PC-9 (cell line): ENCODE measurements around the gene FTO. TPM values are rescaled to one million over a fixed set of nuclear protein-coding genes. Genes with fewer than 3 reads are reported as not detected.

ENCODE experiments used
- BruUV-seq: library from RNA; stranded (reverse); fragments of 400-500 nt; replicated peaks from 2 replicates; lab custom pipeline; 2021; lab: Mats Ljungman, UMichigan
- CTCF ChIA-PET: fragments of 300-600 bp; sonication (Branson Sonifier 250); formaldehyde crosslinking; loops from one replicate; lab custom pipeline; 2022; ENCODE audit warnings: antibody characterized with exemption; lab: Charles Lee
- POLR2A ChIA-PET: fragments of 300-600 bp; sonication (Branson Sonifier 250); formaldehyde crosslinking; loops from one replicate; lab custom pipeline; 2022; ENCODE audit warnings: antibody characterized with exemption; ENCODE audit not compliant: unreplicated experiment; lab: Charles Lee
- DNase-seq, 2 experiments: peaks; one replicate each; pipeline versions ENCODE4 v3.0.0 to v3.0.0-alpha.2; 2015 to 2022; ENCODE audit warnings: mixed read lengths in 1 of 2
- H2AFZ ChIP-seq: fragments of 200-600 bp; sonication (generic); 2 replicates; pipeline ENCODE4 v1.8.1; 2017; ENCODE audit warnings: antibody characterized with exemption
- H3F3A ChIP-seq: fragments of 200-600 bp; sonication (generic); 2 replicates; pipeline ENCODE4 v1.8.1; 2017; ENCODE audit warnings: antibody characterized with exemption, mild to moderate bottlenecking, low read depth; ENCODE audit not compliant: insufficient read depth
- H3K27ac ChIP-seq: fragments of 200-600 bp; sonication (generic); 2 replicates; pipeline ENCODE4 v1.6.1; 2016; ENCODE audit warnings: mixed run types
- H3K27me3 ChIP-seq: fragments of 200-600 bp; sonication (generic); 2 replicates; pipeline ENCODE4 v1.6.1; 2016; ENCODE audit warnings: low read depth, mixed run types; ENCODE audit not compliant: insufficient read depth
- H3K36me3 ChIP-seq: fragments of 200-600 bp; sonication (generic); 2 replicates; pipeline ENCODE4 v1.6.1; 2016; ENCODE audit warnings: low read depth, mixed run types
- H3K4me1 ChIP-seq: fragments of 200-600 bp; sonication (generic); replicated peaks from 2 replicates; pipeline ENCODE4 v1.6.1; 2016; ENCODE audit warnings: mixed run types; ENCODE audit not compliant: insufficient read depth
- H3K4me2 ChIP-seq: fragments of 200-600 bp; sonication (generic); 2 replicates; pipeline ENCODE4 v1.6.1; 2017; ENCODE audit warnings: mixed run types
- H3K4me3 ChIP-seq: fragments of 200-600 bp; sonication (generic); 2 replicates; pipeline ENCODE4 v1.6.1; 2016; ENCODE audit warnings: mixed run types
- H3K79me2 ChIP-seq: fragments of 200-600 bp; sonication (generic); 2 replicates; pipeline ENCODE4 v1.6.1; 2017; ENCODE audit warnings: low read depth, mixed run types
- H3K9me2 ChIP-seq: fragments of 200-600 bp; sonication (generic); 2 replicates; pipeline ENCODE4 v1.8.1; 2017; ENCODE audit warnings: mild to moderate bottlenecking; ENCODE audit not compliant: insufficient read depth
- H3K9me3 ChIP-seq: fragments of 200-600 bp; sonication (generic); 2 replicates; pipeline ENCODE4 v1.8.1; 2016; ENCODE audit warnings: low read depth; ENCODE audit not compliant: insufficient read depth
- H4K20me1 ChIP-seq: fragments of 200-600 bp; sonication (generic); 2 replicates; pipeline ENCODE4 v1.8.1; 2017; ENCODE audit not compliant: insufficient read depth
- EZH2 ChIP-seq: fragments of 200-600 bp; sonication (generic); IDR thresholded peaks from 2 replicates; pipeline ENCODE4 v1.8.0; 2017; ENCODE audit warnings: antibody characterized with exemption, low read depth
- intact Hi-C: fragments of 100-400 bp; cut with micrococcal nuclease; formaldehyde crosslinking; loops from one replicate; pipeline ENCODE4 v1.10.0; 2022; ENCODE audit not compliant: unreplicated experiment
- total RNA-seq: library from RNA; stranded (reverse); gene quantifications from 2 replicates; pipeline ENCODE4 v1.2.3, GENCODE V29; 2021
- TF ChIP-seq, protein P1 (sequence below): fragments of 200-600 bp; sonication (generic); conservative IDR thresholded peaks from 2 replicates; pipeline ENCODE4 v1.6.1; 2017; ENCODE audit warnings: mixed run types, antibody characterized with exemption, mild to moderate bottlenecking, moderate library complexity

The FTO gene
- total RNA-seq, 1 experiment from 2014 or later = 58.1 TPM

DNA sequence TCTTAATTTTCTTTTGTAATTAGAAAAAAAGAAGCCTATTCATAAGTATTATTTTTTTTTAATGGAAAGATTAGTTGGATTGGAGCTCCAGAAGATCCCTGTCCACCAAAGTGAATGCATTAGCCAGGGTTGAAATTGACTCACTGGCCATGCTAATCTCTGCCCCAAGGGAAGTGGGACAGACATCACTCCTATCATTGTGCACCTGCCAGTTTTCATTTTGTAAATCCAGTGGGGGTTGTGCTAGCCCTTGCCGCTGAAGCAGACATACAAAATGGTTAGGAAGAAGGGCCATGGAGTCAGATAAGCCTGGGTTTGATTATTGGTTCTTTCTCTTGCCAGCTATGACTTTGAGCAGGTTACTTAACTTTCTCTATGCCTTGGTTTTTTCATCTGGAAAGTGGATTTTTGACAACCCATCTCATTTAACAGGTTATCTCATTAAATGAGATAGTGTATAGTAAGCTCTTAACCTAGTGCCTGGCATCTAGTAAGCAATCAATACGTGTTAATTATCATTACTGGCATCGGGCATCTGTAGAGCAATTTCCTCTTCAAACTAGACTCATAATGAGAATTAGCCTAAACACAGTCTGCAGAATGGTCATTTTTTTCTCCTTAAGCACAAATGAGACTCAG is 365.8 kb downstream of the FTO start:
- BruUV-seq = no TSS peak
- H3K4me3 ChIP-seq = no peak overlapping the region
- CTCF ChIA-PET = no interaction called here
- no peak overlapping the region for H2AFZ ChIP-seq
- H3K4me1 ChIP-seq = peaks cover 10% of the 10 kb centered on the region
- H3K9me3 ChIP-seq = no peaks in the 10 kb centered on the region
- no peak for DNase-seq
- no peaks in the 10 kb centered on the region; the same call in 1 of the 2 replicates for H3K9me2 ChIP-seq
- no peak overlapping the region for H3K4me2 ChIP-seq
- H3K79me2 ChIP-seq = no peaks in the 10 kb centered on the region
- peaks cover 4% of the 10 kb centered on the region for H3F3A ChIP-seq
- no peaks in the 10 kb centered on the region for H3K36me3 ChIP-seq
- H3K27me3 ChIP-seq = no peaks in the 10 kb centered on the region
- POLR2A ChIA-PET = no interaction called here
- H3K27ac ChIP-seq = no peak overlapping the region
- intact Hi-C loops = no loop called here
- TF ChIP-seq, protein P1, sequence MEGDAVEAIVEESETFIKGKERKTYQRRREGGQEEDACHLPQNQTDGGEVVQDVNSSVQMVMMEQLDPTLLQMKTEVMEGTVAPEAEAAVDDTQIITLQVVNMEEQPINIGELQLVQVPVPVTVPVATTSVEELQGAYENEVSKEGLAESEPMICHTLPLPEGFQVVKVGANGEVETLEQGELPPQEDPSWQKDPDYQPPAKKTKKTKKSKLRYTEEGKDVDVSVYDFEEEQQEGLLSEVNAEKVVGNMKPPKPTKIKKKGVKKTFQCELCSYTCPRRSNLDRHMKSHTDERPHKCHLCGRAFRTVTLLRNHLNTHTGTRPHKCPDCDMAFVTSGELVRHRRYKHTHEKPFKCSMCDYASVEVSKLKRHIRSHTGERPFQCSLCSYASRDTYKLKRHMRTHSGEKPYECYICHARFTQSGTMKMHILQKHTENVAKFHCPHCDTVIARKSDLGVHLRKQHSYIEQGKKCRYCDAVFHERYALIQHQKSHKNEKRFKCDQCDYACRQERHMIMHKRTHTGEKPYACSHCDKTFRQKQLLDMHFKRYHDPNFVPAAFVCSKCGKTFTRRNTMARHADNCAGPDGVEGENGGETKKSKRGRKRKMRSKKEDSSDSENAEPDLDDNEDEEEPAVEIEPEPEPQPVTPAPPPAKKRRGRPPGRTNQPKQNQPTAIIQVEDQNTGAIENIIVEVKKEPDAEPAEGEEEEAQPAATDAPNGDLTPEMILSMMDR = no peak
- TF ChIP-seq EZH2 = no peak
- H4K20me1 ChIP-seq = no peaks in the 10 kb centered on the region

DNA sequence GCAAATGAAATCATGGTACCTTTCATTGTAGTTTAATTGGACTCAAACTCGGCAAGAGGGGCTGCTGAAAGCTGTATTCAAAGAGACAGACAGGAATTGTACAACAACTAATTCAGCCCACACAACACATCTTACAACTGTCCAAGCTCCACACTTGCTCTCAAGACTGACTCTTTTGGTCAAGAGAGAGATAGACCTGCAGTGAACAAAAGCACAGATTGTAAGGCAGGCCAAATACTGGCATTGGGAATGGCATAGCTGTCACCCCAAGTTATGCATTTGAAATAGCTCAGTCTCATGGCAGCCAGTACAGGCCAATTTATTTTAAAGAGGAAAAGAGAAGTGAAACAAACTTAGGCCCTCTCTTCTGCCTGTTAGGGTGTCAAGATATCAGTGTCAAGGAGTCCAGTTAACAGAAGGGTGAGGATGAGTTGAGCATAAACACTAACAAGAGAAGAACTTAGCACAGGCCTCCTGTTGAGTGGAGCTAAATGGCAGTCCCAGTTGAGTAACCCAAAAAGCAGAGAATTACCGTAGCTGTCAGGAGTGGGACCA is 366.9 kb downstream of the FTO start:
- ChIA-PET CTCF (no interaction called here), POLR2A (no interaction called here)
- H3K27me3 ChIP-seq = no peaks in the 10 kb centered on the region

DNA sequence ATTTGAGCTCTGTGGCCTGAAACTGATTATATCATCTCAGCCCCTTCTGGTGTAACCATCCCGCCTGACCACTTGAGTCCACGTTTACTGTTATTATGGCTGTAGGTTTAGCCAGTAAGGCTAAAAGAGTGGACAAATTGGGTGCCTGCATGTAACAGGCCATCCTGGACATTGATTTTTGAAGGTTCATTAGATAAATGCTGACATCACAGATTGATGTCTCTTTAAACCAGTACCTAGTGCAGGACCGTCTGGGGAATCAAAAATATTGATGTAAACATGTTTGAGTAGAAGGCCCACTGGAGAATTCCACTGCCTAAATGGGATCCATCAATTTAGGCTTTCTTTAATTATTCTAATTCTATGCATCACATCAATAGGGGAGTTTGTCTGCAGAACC is 367.6 kb downstream of the FTO start:
- Histone ChIP-seq H4K20me1 (no peaks in the 10 kb centered on the region), H2AFZ (no peak overlapping the region), H3K27ac (no peak overlapping the region), H3K4me1 (peaks cover 20% of the 10 kb centered on the region), H3K79me2 (no peaks in the 10 kb centered on the region), H3F3A (peaks cover 11% of the 10 kb centered on the region), H3K4me2 (no peak overlapping the region), H3K27me3 (no peaks in the 10 kb centered on the region), H3K36me3 (no peaks in the 10 kb centered on the region), H3K4me3 (no peak overlapping the region), H3K9me2 (no peaks in the 10 kb centered on the region; the same call in 1 of the 2 replicates), H3K9me3 (no peaks in the 10 kb centered on the region)
- ChIA-PET POLR2A (no interaction called here), CTCF (no interaction called here)
- DNase-seq = no peak
- BruUV-seq = no TSS peak
- TF ChIP-seq EZH2 = no peak
- TF ChIP-seq, protein P1 = no peak
- intact Hi-C loops = no loop called here

More for the DNA sequence above, 366.9 kb downstream of the FTO start:
- no peaks in the 10 kb centered on the region for H3K79me2 ChIP-seq
- no peaks in the 10 kb centered on the region; the same call in 1 of the 2 replicates for H3K9me2 ChIP-seq
- no peak overlapping the region for H2AFZ ChIP-seq
- no peaks in the 10 kb centered on the region for H3K9me3 ChIP-seq
- no peaks in the 10 kb centered on the region for H4K20me1 ChIP-seq
- no peak overlapping the region for H3K27ac ChIP-seq
- no peak overlapping the region for H3K4me2 ChIP-seq
- no peak overlapping the region for H3K4me3 ChIP-seq
- intact Hi-C loops = no loop called here
- DNase-seq = no peak
- H3F3A ChIP-seq = peaks cover 5% of the 10 kb centered on the region
- no TSS peak for BruUV-seq
- no peak for TF ChIP-seq EZH2
- TF ChIP-seq, protein P1 = no peak
- peaks cover 20% of the 10 kb centered on the region for H3K4me1 ChIP-seq
- H3K36me3 ChIP-seq = no peaks in the 10 kb centered on the region
